ENCODE data around the gene RBBP8.
"Not testable (repeated sequence)": the region's sequence is repeated elsewhere in the genome, so short reads cannot be mapped to it uniquely, and the experiment has no call there.

The RBBP8 gene

DNA sequence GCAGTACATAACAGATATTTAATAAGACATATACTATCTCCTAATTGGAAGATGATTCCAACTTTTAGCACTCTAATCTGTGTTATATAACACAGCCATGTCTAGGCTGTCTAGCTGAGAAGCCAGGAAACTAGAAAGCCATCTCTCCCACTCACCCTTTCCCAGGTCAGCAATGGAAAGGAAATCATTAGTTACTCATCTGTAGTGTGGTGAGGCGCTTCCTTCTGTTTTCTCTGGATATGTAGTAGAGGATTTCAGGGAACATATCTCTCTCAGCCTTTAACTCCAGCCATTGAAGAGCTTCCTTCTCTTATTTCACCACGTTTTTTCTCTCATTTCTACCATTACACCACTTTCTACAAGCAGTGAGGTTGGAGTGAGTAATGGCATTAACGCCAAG lies 19.4 kb downstream of the RBBP8 start:
- no peak overlapping the region for H3K27ac ChIP-seq
- DNase-seq (ENCODE audit: low spot score), result no peak
- ChIA-PET POLR2A (ENCODE audit: low non-redundant PET) (no interaction called here), CTCF (no interaction called here)
- TF ChIP-seq, protein P1, sequence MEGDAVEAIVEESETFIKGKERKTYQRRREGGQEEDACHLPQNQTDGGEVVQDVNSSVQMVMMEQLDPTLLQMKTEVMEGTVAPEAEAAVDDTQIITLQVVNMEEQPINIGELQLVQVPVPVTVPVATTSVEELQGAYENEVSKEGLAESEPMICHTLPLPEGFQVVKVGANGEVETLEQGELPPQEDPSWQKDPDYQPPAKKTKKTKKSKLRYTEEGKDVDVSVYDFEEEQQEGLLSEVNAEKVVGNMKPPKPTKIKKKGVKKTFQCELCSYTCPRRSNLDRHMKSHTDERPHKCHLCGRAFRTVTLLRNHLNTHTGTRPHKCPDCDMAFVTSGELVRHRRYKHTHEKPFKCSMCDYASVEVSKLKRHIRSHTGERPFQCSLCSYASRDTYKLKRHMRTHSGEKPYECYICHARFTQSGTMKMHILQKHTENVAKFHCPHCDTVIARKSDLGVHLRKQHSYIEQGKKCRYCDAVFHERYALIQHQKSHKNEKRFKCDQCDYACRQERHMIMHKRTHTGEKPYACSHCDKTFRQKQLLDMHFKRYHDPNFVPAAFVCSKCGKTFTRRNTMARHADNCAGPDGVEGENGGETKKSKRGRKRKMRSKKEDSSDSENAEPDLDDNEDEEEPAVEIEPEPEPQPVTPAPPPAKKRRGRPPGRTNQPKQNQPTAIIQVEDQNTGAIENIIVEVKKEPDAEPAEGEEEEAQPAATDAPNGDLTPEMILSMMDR (conservative IDR thresholded peaks at IDR 0.05; ENCODE audit: low read depth), result no peak

DNA sequence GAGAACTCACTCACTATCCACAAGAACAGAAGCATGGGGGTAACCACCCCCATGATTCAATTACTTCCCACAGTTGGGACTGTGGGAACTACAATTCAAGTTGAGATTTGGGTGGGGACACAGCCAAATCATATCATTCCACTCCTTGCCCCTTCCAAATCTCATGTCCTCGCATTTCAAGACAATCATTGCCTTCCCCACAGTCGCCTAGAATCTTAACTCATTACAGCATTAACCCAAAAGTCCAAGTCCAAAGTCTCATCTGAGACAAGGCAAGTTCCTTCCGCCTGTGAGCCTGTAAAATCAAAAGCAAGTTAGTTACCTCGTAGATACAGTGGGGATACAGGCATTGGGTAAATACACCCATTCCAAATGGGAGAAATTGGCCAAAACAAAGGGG lies 20.9 kb downstream of the RBBP8 start:
- peak overlapping the region; percentile 51 for H3K27ac ChIP-seq
- POLR2A ChIA-PET (ENCODE audit: low non-redundant PET); CTCF ChIA-PET; DNase-seq (ENCODE audit: low spot score): not testable (repeated sequence)

DNA sequence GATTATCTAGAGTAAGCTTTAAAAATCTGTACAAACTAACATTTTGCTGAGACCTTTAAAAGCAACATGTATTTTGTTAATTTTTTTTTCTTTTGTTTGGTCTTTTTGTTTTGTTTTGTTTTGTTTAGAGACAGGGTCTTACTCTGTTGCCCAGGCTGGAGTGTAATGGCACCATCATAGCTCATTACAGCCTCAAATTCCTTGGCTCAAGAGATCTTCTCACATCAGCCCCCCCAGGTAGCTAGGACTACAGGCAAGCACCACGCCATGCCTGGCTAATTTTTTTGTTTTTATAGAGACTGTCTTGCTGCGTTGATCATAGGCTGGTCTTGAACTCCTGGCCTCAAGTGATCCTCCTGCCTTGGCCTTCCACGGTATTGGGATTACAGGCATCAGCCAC lies 23.1 kb downstream of the RBBP8 start:
- POLR2A ChIA-PET (ENCODE audit: low non-redundant PET), result no interaction called here
- TF ChIP-seq, protein P1 (conservative IDR thresholded peaks at IDR 0.05; ENCODE audit: low read depth), result no peak
- CTCF ChIA-PET, result no interaction called here
- H3K27ac ChIP-seq, result no peak overlapping the region
- no peak for DNase-seq (ENCODE audit: low spot score)

DNA sequence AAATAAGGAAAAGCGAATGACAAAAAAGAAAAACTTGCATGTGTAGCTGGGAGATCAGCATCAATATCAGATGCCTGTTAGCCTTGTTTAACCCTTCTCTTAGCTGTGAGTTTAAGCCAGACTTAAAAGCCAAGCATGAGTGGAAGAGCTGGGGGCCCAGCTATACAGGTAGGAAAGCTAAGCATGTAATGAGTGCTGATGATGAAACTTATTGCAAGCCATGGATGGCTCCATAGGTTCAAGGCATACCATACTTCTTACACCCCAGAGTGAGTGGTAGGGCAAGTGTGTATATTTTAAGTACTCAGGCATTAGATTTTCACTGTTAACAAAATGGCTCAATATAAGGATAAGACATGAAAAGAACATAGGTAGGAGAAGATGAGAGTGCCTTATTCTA lies 28.0 kb downstream of the RBBP8 start:
- CTCF ChIA-PET, result no interaction called here
- H3K27ac ChIP-seq, result no peak overlapping the region
- POLR2A ChIA-PET (ENCODE audit: low non-redundant PET), result no interaction called here
- TF ChIP-seq, protein P1 (conservative IDR thresholded peaks at IDR 0.05; ENCODE audit: low read depth), result no peak
- DNase-seq (ENCODE audit: low spot score), result no peak

DNA sequence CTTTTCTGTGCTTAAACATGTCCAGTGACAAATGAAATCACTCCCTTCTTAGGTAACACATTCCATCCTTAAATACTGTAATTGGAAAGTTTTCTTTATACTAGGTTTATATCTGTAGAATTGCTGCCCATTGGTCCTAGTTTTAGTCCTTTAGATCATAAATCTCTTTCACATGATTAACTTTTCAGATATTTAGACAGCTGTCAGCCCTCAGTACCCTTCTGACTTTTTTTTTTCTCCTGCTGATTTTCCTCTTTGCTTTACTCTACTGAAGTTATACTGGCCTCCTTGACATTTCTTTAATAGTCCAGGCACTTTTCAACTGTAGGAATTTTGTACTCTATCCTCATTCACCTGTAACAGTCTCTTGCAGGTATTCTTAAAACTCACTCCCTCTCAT lies 28.9 kb downstream of the RBBP8 start:
- no peak overlapping the region for H3K27ac ChIP-seq
- ChIA-PET POLR2A (ENCODE audit: low non-redundant PET) (no interaction called here), CTCF (no interaction called here)
- no peak for DNase-seq (ENCODE audit: low spot score)
- TF ChIP-seq, protein P1 (conservative IDR thresholded peaks at IDR 0.05; ENCODE audit: low read depth), result no peak

DNA sequence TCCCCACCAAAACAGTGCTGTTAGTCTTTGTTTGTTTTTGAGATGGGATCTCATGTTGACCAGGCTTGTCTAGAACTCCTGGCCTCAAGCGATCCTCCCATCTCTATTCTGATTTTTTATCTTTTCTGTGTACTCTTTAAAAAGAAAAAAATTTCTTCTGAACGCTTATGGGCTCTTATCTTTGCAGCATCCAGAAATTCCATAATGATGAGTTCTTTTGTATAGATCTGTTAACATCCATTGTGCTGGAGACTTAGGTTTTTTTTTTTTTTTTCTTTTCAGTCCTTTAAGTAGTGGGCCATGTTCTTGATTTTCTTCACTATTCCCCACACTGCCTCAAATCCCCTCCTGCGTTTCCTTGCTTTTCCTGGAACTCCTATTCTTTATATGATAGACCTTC lies 31.0 kb downstream of the RBBP8 start:
- H3K27ac ChIP-seq, result no peak overlapping the region
- TF ChIP-seq, protein P1 (conservative IDR thresholded peaks at IDR 0.05; ENCODE audit: low read depth), result no peak
- ChIA-PET POLR2A (ENCODE audit: low non-redundant PET) (no interaction called here), CTCF (no interaction called here)
- no peak for DNase-seq (ENCODE audit: low spot score)

DNA sequence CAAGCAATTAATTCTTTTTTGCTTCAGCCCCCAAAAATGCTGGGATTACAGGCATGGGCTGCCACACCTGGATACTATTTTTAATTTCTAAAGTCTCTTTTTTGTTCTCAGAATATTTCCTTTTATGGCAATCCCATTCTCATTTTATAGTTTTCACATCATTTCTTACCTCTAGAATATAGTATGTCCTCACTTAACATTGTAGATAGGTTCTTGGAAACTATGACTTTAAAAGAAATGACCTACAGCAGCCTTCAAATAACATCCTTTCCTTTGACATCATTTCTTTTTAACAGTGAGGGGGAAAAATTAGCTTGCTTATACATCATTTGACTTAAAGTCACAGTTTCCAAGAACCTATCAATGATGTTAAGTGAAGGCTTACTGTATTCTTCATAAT lies 31.6 kb downstream of the RBBP8 start:
- no peak for DNase-seq (ENCODE audit: low spot score)
- TF ChIP-seq, protein P1 (conservative IDR thresholded peaks at IDR 0.05; ENCODE audit: low read depth), result no peak
- ChIA-PET POLR2A (ENCODE audit: low non-redundant PET) (no interaction called here), CTCF (interaction anchor here (0.6 kb wide), 1 partner anchor 47 kb away, joined by 7 read pairs; no protein-coding TSS in a partner anchor)
- H3K27ac ChIP-seq, result no peak overlapping the region

All from RWPE1 (cell line).